Epidermal melanocyte (primary cell): Measurements from ENCODE around the gene SCN8A.

Experiments
- DNase-seq: peaks from one replicate; pipeline ENCODE4 v3.0.0; 2011; ENCODE audit warnings: low spot score; ENCODE audit not compliant: insufficient read length

Gene SCN8A

DNA sequence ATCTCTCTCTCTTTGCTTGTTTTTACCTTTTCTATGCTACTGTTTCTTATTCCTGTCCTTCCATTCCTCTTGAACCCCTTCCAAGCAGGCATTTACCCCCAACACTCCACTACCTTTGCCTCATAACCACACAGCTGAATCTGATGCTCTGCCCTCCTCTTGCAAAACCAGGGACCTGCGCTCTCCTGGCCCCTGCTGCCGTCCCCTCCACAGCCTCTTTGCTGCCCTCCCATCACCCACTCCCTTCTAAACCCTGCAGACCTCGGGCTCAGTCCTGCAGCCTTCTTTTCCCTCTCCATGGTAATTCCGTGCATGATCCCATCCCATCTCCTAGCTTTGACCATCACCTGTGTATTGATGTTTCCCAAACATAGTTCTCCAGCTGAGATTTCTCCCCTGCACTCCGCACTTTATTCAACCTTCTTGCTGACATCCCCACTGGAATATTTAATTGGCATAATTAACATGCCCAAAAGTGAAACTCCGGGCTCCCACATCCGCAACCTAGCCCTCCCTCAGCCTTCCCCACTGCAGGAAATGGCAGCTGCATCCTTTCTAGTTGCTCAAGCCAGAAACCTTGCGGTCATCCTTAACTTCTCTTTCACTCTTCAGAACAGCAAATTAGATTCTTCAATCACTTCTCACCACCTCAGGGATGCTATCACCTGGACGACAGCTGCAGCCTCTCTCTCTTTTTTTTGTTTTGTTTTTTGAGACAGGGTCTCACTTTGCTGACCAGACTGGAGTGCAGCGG is 241.5 kb downstream of the SCN8A start:
- DNase-seq, result no peak

DNA sequence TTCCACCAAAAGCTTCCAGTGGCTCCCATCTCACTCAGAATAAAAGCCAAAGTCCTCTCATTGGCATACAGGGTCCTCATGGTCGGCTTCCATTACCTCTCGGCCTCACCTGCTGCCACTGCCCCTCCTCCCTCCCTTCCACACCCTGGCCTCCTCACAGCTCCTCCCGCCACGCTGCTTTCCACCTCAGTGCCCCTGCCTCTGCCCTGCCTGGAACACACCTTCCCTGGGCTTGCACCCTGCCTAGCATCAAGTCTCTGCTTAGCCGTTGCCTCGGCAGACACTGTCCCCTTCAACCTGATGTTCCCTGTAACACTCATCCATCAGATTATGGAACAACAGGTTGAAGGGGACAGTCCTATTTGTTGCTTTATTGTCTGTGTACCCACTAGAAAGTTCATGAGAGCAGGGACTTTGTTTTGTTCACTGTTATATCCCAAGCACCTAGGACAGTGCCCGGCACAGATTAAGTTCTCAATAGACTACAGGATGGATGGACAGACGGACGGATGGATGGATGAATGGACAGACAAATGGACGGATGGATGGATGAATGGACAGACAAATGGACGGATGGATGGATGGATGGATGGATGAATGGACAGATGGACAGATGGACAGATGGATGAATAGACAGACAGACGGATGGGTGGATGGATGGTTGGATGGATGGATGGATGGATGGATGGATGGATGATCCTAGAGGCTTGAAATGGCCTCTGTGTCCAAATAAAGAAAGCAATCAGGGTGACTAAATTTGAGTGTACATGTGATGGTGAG is 242.6 kb downstream of the SCN8A start:
- DNase-seq, result no peak

DNA sequence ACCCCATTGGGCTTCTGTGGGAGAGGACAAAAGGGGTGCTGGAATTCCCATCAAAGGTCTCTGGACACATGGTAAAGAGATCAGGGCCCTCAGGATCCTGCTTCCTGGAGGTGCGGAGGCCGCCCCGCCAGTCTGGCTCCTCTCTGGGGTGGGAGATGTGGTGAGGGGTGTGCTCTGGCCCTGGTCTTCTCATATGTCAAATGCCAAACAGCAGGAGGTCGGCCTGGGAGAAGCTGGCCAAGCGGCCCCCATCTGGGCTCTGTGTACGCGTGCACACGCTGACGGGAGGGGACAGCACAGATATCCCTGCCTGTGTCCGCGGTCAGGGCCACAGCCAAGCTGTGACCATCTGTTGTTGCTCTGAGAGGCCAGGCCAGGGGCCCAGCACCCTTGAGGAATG is 243.4 kb downstream of the SCN8A start:
- DNase-seq, result no peak

DNA sequence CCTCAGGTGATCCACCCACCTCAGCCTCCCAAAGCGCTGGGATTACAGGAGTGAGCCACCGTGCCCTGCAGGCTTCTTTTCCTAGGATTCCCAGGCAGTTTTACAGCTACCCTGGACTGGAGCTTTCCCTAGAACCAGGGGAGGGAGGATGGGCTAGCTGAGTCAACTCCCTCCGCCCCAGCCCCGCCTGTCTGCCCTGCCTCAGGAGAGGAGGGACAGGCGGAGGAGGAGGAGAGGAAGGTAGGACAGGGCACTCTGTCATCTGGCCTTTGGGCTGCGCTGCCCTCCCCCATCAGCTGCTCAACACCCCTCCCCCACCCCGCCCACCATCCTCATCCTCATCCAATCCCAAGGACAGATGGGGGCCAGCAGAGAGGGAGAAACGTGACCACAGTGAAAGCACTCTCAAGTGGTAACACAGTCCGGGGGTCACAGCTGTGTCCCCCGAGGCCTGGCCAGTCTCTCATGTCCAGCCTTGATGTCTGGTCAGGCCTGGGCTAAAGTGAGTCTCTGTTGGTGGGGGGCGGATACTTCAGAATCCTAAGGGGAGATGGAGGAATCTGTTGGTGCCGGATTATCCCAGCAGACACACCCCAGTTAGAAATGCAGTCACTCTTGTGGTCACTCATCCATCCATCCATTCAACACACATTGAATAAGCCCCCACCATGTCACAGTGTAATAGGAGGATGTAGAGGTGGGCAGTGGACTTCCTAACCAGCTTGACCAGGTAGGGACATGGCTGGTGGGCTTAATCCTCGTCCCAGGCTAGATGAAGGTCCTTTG is 245.2 kb downstream of the SCN8A start:
- no peak for DNase-seq

DNA sequence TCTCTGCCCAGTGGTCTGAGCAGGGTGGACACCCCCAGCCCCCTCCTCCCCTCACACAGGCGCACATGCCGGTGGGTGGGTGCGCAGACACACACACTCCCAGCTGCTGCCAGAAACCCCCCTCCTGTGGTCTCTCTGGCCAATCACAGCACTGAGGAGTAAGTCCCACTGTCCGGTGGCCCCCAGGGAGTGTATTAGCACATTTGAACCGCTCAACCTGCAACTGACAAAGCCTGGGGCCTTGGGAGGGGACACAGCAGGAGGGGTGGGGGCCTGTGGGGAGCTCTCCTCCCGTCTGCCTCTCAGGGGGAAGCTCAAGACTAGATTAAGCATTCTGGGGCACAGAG is 245.8 kb downstream of the SCN8A start:
- no peak for DNase-seq

DNA sequence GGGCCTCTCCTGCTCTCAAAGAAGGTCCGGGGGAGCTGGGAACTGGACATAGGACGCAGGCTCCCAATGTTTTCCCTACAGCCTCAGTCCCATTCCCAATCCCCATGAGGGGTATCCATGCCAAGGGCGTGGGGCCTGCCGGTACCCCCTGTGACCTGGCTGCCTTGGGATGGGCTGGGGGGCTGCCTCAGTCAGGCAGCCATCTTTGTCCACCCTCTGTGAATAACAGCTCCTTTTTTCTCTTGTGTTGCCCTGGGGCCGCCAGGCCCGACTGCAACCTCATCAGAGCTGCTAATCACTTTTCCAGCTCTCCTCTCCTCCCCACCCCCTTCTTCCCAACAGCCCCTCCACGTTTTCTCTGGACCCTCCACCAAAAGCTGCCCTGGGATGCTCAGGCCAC is 246.3 kb downstream of the SCN8A start:
- DNase-seq, result no peak

DNA sequence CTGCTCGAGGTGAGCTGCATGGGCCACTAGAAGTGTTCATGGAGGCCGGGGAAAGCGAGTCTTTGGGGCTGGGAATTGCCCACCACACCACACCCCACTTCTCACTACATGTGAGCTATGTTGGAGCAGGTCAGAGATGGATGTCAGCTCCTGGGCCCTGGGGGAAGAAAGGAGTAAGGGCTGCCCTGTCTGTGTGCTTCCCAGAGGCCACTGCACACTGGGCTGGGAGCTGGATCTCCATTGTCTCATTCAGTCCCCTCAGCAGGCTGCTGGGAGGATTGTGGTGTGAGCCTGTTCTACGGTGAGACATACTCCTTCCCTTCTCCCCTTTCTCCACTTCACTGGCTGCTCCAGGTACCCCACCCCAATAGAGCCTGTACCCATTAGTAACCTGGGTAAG is 247.0 kb downstream of the SCN8A start:
- DNase-seq, result no peak

DNA sequence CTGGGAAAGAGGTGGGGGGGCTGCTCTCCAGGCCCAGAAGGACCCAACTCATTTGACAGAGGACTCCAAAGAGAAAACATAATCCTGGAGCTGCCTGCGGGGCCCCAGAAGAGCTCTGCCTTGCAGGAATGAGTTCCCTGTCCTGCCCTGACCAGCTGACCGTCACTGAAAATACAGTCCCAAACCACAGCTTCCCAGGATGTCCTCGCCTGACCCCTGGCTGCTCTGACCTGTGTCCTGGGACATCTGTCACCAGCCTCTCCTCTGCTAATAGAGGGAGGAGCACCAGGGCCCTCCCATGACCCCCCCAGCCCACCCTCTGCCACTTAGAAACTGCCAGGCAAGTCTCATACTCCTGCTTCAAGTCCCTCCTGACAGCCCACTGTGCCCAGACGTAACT is 247.7 kb downstream of the SCN8A start:
- no peak for DNase-seq

DNA sequence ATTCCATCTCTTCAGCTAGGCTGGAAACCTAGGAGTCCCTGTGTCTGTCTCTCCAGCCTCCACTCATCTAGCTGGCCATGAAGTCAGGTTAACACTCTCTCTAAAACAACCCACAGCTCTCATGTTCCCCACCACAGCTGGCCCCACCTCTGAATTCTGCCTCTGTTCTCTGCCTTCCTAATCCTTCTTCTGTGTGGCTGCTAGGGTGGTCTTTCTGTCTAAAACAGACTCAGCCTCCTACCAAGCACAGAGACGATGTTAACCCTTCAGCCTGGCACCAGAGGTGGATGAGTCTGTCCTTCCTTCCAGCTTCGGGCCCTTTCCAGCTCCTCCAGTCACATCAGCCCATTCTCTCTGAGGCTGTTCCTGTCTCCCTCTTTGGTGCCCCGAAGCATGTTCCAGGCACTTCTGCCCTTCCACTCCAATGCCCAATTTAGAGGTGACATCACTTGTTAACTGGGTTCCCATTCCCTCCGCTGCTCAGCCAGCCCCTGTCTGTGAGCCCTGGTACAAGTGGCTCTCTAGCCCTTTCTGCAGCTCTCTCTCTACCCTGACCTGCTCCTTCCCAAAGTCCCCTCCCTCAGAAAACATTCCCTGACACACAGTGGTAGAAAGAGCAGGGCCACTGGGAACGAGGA is 248.4 kb downstream of the SCN8A start:
- DNase-seq, result no peak

DNA sequence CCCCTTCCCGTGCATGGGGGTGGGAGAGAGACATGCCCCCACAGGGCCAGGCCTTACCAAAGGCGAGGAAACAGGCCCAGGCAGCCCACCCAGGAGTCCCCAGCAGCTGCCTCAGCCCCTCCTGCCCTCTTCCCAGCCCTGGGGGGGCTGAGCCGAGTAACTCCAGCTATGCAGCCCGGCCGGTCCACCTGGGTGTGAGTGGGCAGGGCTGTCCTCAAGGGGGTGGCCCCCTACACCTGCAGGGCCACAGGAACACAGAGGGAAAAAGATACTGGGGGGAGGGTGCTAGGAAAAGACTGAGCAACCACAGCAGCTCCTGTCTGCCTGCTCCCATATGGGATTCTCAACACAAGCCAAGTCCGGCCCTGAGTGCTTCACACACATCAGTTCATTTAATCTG is 249.9 kb downstream of the SCN8A start:
- no peak for DNase-seq

DNA sequence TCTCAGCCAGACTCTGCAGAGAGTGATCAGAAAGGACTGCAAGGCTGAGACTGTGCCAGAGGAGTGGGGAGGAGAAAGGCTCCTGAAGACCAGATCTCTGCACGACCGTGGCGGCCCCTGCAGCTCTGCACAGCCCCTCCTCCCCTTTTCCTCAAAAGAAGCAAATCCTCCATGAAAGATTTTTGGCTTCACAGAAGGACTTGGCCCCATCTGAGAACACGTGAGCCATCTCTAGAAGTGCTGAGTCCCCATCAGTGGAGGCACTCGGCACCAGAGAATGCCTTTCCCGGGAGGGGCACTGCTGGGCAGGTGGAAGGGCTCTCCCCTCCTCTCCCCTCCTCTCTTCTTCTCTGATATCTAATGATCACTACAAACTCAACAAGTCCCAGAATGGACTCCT is 250.7 kb downstream of the SCN8A start:
- no peak for DNase-seq

DNA sequence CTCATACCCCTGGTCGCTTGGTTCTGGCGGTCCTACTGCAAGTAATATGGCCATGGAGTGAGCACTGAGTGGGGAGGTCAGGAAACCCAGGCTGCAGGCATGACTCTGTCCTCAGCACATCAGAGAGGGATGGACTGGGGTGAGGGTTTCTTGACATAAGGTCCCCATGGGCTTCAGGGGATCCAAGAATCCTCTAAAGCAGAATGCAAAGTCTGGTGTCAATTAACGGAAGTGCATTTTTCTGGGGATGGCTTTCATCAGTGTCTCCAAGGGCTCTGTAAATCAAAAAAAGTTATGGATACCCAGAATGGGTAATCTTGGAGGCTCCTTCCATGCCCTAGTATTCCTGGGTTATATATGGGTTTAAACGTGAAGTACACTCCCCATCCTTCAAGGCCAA is 253.8 kb downstream of the SCN8A start:
- DNase-seq, result no peak

DNA sequence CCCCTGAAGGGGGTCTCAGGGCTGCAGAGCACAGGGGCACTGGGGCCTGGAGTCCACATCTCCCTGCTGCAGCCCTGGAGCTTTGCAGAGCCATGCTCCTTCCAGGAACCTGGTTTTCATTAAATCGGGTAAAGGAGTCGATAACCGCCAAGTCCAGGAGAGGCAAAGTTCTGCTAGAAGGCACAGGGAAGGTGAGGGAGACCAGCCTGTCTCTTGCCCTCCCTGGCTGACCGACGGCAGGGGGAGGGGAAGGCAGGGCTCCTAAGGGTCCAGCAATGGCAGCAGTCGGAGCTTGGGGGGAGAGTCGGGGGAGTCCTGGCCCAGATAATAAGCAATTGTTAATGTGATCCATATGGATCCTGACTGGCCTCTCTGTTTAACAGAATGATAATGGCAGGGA is 254.4 kb downstream of the SCN8A start:
- no peak for DNase-seq

DNA sequence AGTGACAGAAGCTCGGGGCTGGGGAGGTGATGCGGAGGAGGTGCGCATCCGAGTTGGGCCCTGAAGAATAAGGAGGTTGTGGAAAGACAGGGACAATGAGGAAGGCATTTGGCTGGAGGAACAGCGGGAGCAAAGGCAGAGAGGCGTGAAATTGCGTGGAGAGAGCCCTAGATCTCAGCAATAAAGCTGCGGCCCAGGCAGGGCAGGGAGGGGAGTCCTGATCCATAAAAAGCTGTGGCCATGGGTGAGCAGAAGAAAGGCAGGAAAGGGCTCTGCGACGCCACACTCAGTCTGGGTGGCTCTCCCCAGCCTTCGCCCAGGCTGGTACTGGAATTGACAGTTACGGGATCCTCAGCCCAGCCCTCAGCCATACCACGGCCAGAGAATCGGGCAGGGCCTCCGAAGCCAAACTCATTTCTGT is 255.2 kb downstream of the SCN8A start:
- no peak for DNase-seq

DNA sequence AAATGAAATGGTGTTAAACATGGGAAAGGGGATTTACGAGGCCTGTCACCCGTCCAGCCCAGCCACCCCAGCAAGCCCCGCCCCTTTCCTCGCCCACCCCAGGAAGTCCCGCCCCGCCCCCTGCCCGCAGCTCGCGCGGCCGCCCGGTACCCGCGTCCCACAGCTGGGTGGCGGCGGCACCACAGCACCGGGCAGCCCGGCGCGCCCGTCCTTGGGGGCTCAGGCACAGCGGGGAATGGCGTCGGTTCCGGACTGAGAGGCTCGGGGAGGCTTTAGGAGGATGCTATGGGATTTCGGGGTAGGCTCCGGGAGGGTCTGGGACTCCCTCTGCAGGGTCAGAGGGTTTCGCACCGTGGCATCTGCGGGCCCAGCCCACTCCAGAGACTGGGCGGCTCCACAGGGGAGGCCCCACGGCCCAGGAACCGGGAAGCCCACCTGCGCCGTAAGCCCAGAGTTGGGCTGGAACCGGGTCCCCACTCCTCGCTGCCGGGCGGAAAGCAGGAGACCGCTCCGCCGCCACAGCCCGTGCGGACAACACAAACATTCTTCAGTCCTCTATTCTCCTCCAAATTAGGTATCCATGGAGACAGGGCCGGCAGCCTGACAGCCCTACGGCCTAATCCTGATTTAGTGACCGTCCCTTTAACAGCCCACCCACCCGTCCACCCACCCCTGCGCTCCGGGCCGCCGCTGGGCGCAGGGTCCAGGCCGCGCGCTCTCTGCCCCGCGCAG is 256.0 kb downstream of the SCN8A start:
- DNase-seq, result no peak

DNA sequence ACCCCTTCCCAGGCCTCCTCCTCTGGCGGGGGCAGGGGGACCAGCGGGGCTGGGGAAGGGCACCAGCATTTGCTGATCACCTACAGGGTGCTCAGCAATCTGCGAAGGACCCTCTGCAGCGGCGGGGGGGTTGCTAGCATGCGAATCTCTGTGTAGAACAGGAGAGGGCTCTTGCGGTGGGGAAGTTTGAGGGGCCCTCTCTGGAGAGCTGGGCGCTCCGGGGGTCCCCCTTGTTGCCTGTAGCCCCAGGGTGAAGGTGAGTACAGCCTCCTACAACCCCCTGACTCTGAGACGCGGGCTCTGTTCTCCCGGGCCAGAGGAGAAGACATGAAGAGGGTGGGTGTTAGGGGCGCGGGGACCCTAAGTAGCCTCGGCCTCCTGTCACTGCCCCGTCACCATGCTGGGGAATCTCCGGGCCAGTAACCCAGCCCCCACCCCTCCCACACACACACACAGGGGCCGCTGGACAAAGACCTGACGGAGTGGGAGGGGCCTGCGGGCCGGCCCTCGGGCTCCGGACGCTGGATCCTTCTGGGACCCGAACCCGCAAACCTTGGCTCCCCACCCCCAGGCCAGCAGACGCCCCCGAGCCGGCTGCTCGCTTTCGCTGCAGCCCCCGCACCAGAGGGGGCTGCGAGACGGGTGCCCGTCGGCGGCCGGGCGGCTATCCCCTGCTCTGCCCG is 256.8 kb downstream of the SCN8A start:
- DNase-seq, result no peak

DNA sequence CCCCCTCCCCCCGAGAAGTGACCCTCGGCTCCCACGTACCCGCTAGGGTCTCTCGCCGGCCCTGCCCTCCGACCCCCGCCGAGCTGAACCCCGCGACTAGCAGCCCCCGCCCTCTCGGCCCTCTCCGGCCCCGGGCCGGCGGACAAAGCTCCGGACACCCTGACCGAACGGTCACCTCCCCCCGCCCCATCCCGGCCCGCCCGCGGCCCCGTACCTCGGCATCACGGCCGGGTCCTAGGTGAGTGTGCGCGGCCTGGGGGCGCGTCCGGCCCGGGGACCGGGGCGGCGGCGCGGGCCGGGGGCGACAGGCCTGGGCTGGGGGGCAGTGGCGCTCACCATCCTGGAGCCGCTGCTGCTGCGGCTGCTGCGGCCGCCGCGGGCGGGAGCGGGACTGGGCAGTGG is 257.3 kb downstream of the SCN8A start, which contains the start of gene FIGNL2:
FIGNL2 (minus strand) TSS at position 393 of the 402 bp plus-strand sequence. CDS start 26,305 bp downstream, outside the sequence.
- DNase-seq, result no peak

DNA sequence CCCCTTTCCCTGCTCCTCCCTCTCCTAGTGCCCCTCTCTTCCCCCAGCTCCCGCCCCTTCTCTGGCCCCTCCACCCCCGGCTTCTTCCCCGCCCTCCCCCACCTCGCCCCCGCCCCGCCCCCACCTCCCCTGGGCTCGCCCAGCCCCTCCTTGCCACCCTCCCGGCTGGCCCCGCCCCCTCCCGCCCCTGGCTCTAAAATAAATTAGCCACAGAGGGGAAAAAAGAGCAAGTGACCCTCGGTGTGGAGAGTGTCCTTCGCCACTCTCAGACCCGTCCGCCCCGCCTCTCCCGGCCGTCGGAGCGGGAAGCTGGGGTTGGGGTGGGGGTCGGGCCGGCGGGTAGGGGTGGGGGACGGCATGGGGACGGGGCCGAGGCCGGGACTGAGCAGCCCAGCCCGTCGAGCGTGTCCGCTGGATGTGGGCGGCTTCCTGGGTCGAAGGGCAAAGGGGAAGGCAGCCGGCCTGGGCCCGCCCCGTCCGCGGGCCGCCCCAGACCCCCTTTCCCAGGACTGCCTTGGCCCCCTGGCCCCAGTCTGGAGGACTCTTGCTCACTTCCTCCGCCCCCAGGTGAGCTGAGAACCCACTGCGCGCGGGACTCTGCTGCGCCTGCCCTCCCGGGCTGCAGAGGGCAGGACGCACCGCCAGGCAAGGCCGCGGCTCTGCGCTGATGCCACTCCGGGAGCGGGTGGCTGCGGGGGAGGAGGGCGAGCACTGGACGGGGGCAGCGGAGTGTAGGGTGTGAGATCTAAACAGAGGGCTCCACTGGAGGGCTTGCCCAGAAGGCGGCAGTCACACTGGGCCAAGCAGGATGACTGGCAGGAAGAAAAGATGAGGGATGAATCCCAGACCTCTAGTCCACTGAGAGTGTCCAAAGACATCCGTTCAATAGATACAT is 258.1 kb downstream of the SCN8A start:
- DNase-seq, result no peak
